HAP-1 (cell line): Measurements from ENCODE around the gene NPS.

Experiments used
- DNase-seq, 2 experiments: peaks; one replicate each; pipeline ENCODE4 v3.0.0-alpha.2; 2016 to 2020; ENCODE audit warnings: low spot score in 2 of 2
- H3K27me3 ChIP-seq: fragments of 250-450 bp; sonication (Bioruptor Pico); 2 replicates; pipeline ENCODE4 v1.5.1; 2020; ENCODE audit warnings: low read depth, mild to moderate bottlenecking, moderate library complexity
- H3K36me3 ChIP-seq: fragments of 250-450 bp; sonication (Bioruptor Pico); replicated peaks from 2 replicates; pipeline ENCODE4 v1.5.1; 2020; ENCODE audit warnings: mild to moderate bottlenecking
- H3K4me1 ChIP-seq: fragments of 250-450 bp; sonication (Bioruptor Pico); 2 replicates; pipeline ENCODE4 v1.5.1; 2020; ENCODE audit warnings: mild to moderate bottlenecking
- H3K4me3 ChIP-seq: fragments of 250-450 bp; sonication (Bioruptor Pico); 2 replicates; pipeline ENCODE4 v1.5.1; 2020; ENCODE audit warnings: mild to moderate bottlenecking, moderate library complexity
- H3K9me3 ChIP-seq: fragments of 250-450 bp; sonication (Bioruptor Pico); 2 replicates; pipeline ENCODE4 v1.5.1; 2020; ENCODE audit warnings: mild to moderate bottlenecking, moderate library complexity
- in situ Hi-C: fragments of 300-500 bp; cut with MboI; formaldehyde crosslinking; loops from 3 replicates; pipeline ENCODE4 v1.14.3; 2020; ENCODE audit warnings: low sequenced_read_pairs, inconsistent platforms, mixed read lengths

NPS gene

GRCh38 chr10:127549009-127549408 lies at the start of gene NPS:
Gene NPS (plus strand): TSS chr10:127549309. CDS start chr10:127549369, 60 bp downstream.
- H3K27me3 ChIP-seq: no peaks in the 10 kb centered on the region
- H3K36me3 ChIP-seq: no peaks in the 10 kb centered on the region
- no peaks in the 10 kb centered on the region for H3K4me1 ChIP-seq
- no peaks in the 10 kb centered on the region; the same call in 1 of the 2 replicates for H3K9me3 ChIP-seq
- DNase-seq: no peak
- in situ Hi-C loops: no loop called here
- H3K4me3 ChIP-seq: no peak within 1 kb of the TSS

DNA sequence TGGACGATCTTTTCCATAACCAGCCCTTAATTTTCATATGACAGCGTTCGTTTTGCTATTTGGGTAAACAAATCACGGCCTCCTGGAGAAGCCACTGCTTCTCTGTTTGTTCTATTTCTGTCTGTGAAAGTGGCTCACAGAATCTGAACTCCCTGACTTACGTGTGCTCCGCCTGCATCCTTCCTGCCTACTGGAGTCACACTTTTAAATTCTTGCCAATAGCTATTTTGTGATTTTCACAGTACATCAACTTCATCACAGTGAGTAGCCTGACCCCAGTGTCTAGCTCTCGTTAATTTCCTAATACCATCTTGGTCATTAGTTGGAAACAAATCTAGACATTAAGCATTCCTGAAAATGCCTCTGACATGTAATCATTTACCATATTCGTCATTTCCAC lies 49.0 kb upstream of the NPS start:
- in situ Hi-C loops: no loop called here
- DNase-seq: no peak
- no peaks in the 10 kb centered on the region for H3K36me3 ChIP-seq
- H3K9me3 ChIP-seq: no peaks in the 10 kb centered on the region
- no peaks in the 10 kb centered on the region for H3K4me1 ChIP-seq
- peaks cover 4% of the 10 kb centered on the region; the same call in 1 of the 2 replicates for H3K27me3 ChIP-seq
- no peak overlapping the region for H3K4me3 ChIP-seq

GRCh38 chr10:127506094-127506493 lies 43.0 kb upstream of the NPS start:
- no peak for DNase-seq
- Histone ChIP-seq H3K36me3 (no peaks in the 10 kb centered on the region), H3K9me3 (no peaks in the 10 kb centered on the region), H3K27me3 (peaks cover 6% of the 10 kb centered on the region), H3K4me1 (no peaks in the 10 kb centered on the region), H3K4me3 (no peak overlapping the region)
- in situ Hi-C loops: no loop called here

GRCh38 chr10:127522298-127522697 lies 26.8 kb upstream of the NPS start:
- DNase-seq: no peak
- H3K4me1 ChIP-seq: no peaks in the 10 kb centered on the region
- no peak overlapping the region for H3K4me3 ChIP-seq
- H3K36me3 ChIP-seq: no peaks in the 10 kb centered on the region
- in situ Hi-C loops: no loop called here
- H3K9me3 ChIP-seq: no peaks in the 10 kb centered on the region
- no peaks in the 10 kb centered on the region for H3K27me3 ChIP-seq

- in situ Hi-C loops: no loop called here
- no peaks in the 10 kb centered on the region for H3K4me1 ChIP-seq
These were observed 25.6 kb upstream of the NPS start for GRCh38 chr10:127523476-127523875.

GRCh38 chr10:127524229-127524628 lies 24.9 kb upstream of the NPS start:
- H3K9me3 ChIP-seq: no peaks in the 10 kb centered on the region
- no peak overlapping the region for H3K4me3 ChIP-seq
- H3K4me1 ChIP-seq: no peaks in the 10 kb centered on the region
- H3K36me3 ChIP-seq: no peaks in the 10 kb centered on the region
- in situ Hi-C loops: no loop called here
- no peak for DNase-seq
- peaks cover 4% of the 10 kb centered on the region; the same call in 1 of the 2 replicates for H3K27me3 ChIP-seq

More at GRCh38 chr10:127523476-127523875, 25.6 kb upstream of the NPS start:
- no peaks in the 10 kb centered on the region for H3K9me3 ChIP-seq
- no peaks in the 10 kb centered on the region for H3K36me3 ChIP-seq
- no peak for DNase-seq
- no peak overlapping the region for H3K4me3 ChIP-seq
- peaks cover 4% of the 10 kb centered on the region; the same call in 1 of the 2 replicates for H3K27me3 ChIP-seq

GRCh38 chr10:127524908-127525665 lies 24.0 kb upstream of the NPS start:
- H3K4me3 ChIP-seq: no peak overlapping the region
- no peak for DNase-seq
- peaks cover 4% of the 10 kb centered on the region; the same call in 1 of the 2 replicates for H3K27me3 ChIP-seq
- in situ Hi-C loops: no loop called here
- H3K9me3 ChIP-seq: no peaks in the 10 kb centered on the region
- H3K36me3 ChIP-seq: no peaks in the 10 kb centered on the region
- H3K4me1 ChIP-seq: no peaks in the 10 kb centered on the region

DNA sequence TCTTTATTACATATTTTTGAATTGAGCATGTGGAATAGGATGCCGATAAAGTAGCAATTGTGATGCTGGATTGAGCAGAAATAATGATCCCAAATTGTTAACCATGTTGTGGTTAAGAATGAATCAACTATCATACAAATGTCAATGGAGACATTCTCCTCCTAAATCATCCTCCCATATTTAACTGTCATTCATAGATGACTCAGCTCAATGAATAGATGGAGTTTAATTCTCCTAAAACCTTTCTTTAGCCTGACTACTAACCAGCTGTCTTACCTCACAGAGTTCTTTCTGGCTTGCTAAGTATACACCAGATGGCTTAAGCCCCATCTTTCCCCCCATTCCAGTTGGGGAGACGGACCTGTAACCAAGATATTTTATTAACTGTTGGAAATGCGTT lies 23.4 kb upstream of the NPS start:
- Histone ChIP-seq H3K36me3 (no peaks in the 10 kb centered on the region), H3K4me3 (no peak overlapping the region), H3K9me3 (no peaks in the 10 kb centered on the region), H3K27me3 (peaks cover 4% of the 10 kb centered on the region; the same call in 1 of the 2 replicates), H3K4me1 (no peaks in the 10 kb centered on the region)
- no peak for DNase-seq
- in situ Hi-C loops: no loop called here

GRCh38 chr10:127526161-127526560 lies 22.9 kb upstream of the NPS start:
- in situ Hi-C loops: no loop called here

GRCh38 chr10:127527320-127527719 lies 21.8 kb upstream of the NPS start:
- in situ Hi-C loops: no loop called here
- Histone ChIP-seq H3K27me3 (peaks cover 4% of the 10 kb centered on the region; the same call in 1 of the 2 replicates), H3K36me3 (no peaks in the 10 kb centered on the region)

More at GRCh38 chr10:127526161-127526560, 22.9 kb upstream of the NPS start:
- no peak for DNase-seq
- no peaks in the 10 kb centered on the region for H3K9me3 ChIP-seq
- H3K4me1 ChIP-seq: no peaks in the 10 kb centered on the region
- no peaks in the 10 kb centered on the region for H3K36me3 ChIP-seq
- H3K4me3 ChIP-seq: no peak overlapping the region
- H3K27me3 ChIP-seq: peaks cover 4% of the 10 kb centered on the region; the same call in 1 of the 2 replicates

GRCh38 chr10:127527891-127528290 lies 21.2 kb upstream of the NPS start:
- Histone ChIP-seq H3K27me3 (peaks cover 4% of the 10 kb centered on the region; the same call in 1 of the 2 replicates), H3K36me3 (no peaks in the 10 kb centered on the region), H3K4me3 (no peak overlapping the region), H3K4me1 (no peaks in the 10 kb centered on the region), H3K9me3 (no peaks in the 10 kb centered on the region)
- no peak for DNase-seq
- in situ Hi-C loops: no loop called here

More at GRCh38 chr10:127527320-127527719, 21.8 kb upstream of the NPS start:
- H3K4me3 ChIP-seq: no peak overlapping the region
- no peaks in the 10 kb centered on the region for H3K4me1 ChIP-seq
- H3K9me3 ChIP-seq: no peaks in the 10 kb centered on the region
- DNase-seq: no peak

GRCh38 chr10:127532193-127532592 lies 16.9 kb upstream of the NPS start:
- in situ Hi-C loops: no loop called here
- Histone ChIP-seq H3K4me1 (no peaks in the 10 kb centered on the region), H3K36me3 (no peaks in the 10 kb centered on the region), H3K27me3 (peaks cover 4% of the 10 kb centered on the region; the same call in 1 of the 2 replicates), H3K4me3 (no peak overlapping the region), H3K9me3 (no peaks in the 10 kb centered on the region)
- no peak for DNase-seq

DNA sequence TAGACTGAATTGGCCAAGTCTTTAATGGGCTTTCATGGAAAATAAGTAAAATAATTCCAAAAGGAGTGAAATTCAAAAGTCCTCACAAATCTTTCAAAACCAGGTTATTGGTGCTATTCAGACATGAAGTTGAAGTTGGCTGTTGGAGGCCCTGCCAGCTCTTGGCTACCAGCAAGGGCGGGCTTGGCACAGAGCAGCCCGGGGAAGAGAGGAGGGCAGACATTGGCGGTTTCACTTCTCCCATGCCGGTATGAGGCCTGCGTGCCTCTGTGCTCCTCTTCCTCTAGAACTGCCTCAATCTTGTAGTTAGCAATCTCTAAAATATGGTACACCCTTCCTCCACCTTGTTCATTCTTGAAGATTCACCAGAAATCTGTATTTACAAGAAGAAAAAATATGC lies 16.4 kb upstream of the NPS start:
- Histone ChIP-seq H3K27me3 (peaks cover 4% of the 10 kb centered on the region; the same call in 1 of the 2 replicates), H3K4me3 (no peak overlapping the region), H3K36me3 (no peaks in the 10 kb centered on the region), H3K9me3 (no peaks in the 10 kb centered on the region), H3K4me1 (no peaks in the 10 kb centered on the region)
- in situ Hi-C loops: no loop called here
- DNase-seq: no peak

GRCh38 chr10:127534074-127534473 lies 15.0 kb upstream of the NPS start:
- in situ Hi-C loops: no loop called here
- Histone ChIP-seq H3K9me3 (no peaks in the 10 kb centered on the region), H3K27me3 (no peaks in the 10 kb centered on the region), H3K4me3 (no peak overlapping the region), H3K4me1 (no peaks in the 10 kb centered on the region), H3K36me3 (no peaks in the 10 kb centered on the region)
- no peak for DNase-seq
